ENCODE results near the gene CNTRL.

- no peak for TF ChIP-seq CTCF (IDR thresholded peaks at IDR 0.05; ENCODE audit: low read length)
- no peak for TF ChIP-seq EZH2 (IDR thresholded peaks at IDR 0.05; ENCODE audit: borderline replicate concordance, low read length)
Measured at GRCh38 chr9:121105531-121105930, 30.8 kb downstream of the CNTRL start.

Measured in OCI-LY1 (cell line).